ENCODE results near the gene ATL1.

ATL1 gene

GRCh38 chr14:50667684-50667995, 107.7 kb downstream of the ATL1 start:
- Histone ChIP-seq H2BK15ac (ENCODE audit: low read length) (no peak overlapping the region), H2AFZ (ENCODE audit: low read length) (peak overlapping the region; percentile 93), H2BK12ac (ENCODE audit: low read length) (no peak overlapping the region), H4K8ac (ENCODE audit: low read depth, low read length) (peak overlapping the region; percentile 17), H3K4me3 (ENCODE audit: low read length in 2 of 2) (peak overlapping the region; percentile 59 to 89), H4K91ac (ENCODE audit: low read depth, low read length, poor library complexity) (no peak overlapping the region), H3K79me1 (ENCODE audit: low read depth, low read length) (no peaks in the 10 kb centered on the region), H3K27ac (replicated peaks; ENCODE audit: low read length) (peak overlapping the region; percentile 92), H3K4ac (ENCODE audit: low read length) (no peak overlapping the region), H2AK5ac (ENCODE audit: low read depth, low read length) (no peak overlapping the region), H3K9me3 (replicated peaks in 1 of 2; ENCODE audit: control insufficient read depth in 2 of 2, insufficient read depth in 1 of 2, low read depth in 1 of 2, low read length in 2 of 2) (no peaks in the 10 kb centered on the region), H2BK5ac (ENCODE audit: low read length) (peak overlapping the region; percentile 68), H3K4me1 (ENCODE audit: control insufficient read depth in 2 of 2, insufficient read depth in 1 of 2, low read depth in 1 of 2, low read length in 2 of 2) (peaks cover 7 to 15% of the 10 kb centered on the region in 2 donors), H3K18ac (ENCODE audit: low read length) (peak overlapping the region; percentile 98), H3K27me3 (ENCODE audit: control insufficient read depth in 3 of 3, insufficient read depth in 3 of 3, low read depth in 1 of 3, low read length in 3 of 3) (no peaks in the 10 kb centered on the region), H3K9ac (ENCODE audit: low read depth, low read length, poor library complexity) (peak overlapping the region; percentile 94), H2BK120ac (ENCODE audit: low read depth, low read length) (no peak overlapping the region), H3K14ac (ENCODE audit: low read length) (no peak overlapping the region), H3K4me2 (ENCODE audit: insufficient read depth, low read length, poor library complexity, severe bottlenecking) (peak overlapping the region; percentile 74), H3K23ac (ENCODE audit: low read depth, low read length, poor library complexity) (peak overlapping the region; percentile 95), H3K36me3 (replicated peaks in 1 of 2; ENCODE audit: control insufficient read depth in 2 of 2, insufficient read depth in 2 of 2, low read length in 2 of 2) (peaks cover 2 to 19% of the 10 kb centered on the region in 2 donors)
- WGBS, 2 donors (ENCODE audit: extremely low coverage in 2 of 2, insufficient read length in 2 of 2, insufficient replicate concordance in 1 of 2), result no CpG with 5 or more reads among the region's 25 CpGs
- DNase-seq (ENCODE audit: low spot score), result peak; percentile 18

GRCh38 chr14:50667996-50668825, 108.3 kb downstream of the ATL1 start, which contains the start of gene SAV1:
Gene SAV1 (minus strand): TSS chr14:50668306. CDS start chr14:50667967, 339 bp downstream.
- Histone ChIP-seq H4K91ac (ENCODE audit: low read depth, low read length, poor library complexity) (no peak within 1 kb of the TSS), H3K4me3 (ENCODE audit: low read length in 2 of 2) (peak within 1 kb of the TSS; percentile 59 to 89), H3K27ac (replicated peaks; ENCODE audit: low read length) (peak within 1 kb of the TSS; percentile 92), H2BK120ac (ENCODE audit: low read depth, low read length) (no peak within 1 kb of the TSS), H3K14ac (ENCODE audit: low read length) (peak within 1 kb of the TSS; percentile 71), H3K4me2 (ENCODE audit: insufficient read depth, low read length, poor library complexity, severe bottlenecking) (peak within 1 kb of the TSS; percentile 74), H2BK5ac (ENCODE audit: low read length) (peak within 1 kb of the TSS; percentile 68), H3K79me1 (ENCODE audit: low read depth, low read length) (no peaks in the 10 kb centered on the region), H3K9me3 (replicated peaks in 1 of 2; ENCODE audit: control insufficient read depth in 2 of 2, insufficient read depth in 1 of 2, low read depth in 1 of 2, low read length in 2 of 2) (no peaks in the 10 kb centered on the region), H3K9ac (ENCODE audit: low read depth, low read length, poor library complexity) (peak within 1 kb of the TSS; percentile 94), H3K36me3 (replicated peaks in 1 of 2; ENCODE audit: control insufficient read depth in 2 of 2, insufficient read depth in 2 of 2, low read length in 2 of 2) (peaks cover 2 to 15% of the 10 kb centered on the region in 2 donors), H2AK5ac (ENCODE audit: low read depth, low read length) (no peak within 1 kb of the TSS), H2AFZ (ENCODE audit: low read length) (peak within 1 kb of the TSS; percentile 93), H3K4me1 (ENCODE audit: control insufficient read depth in 2 of 2, insufficient read depth in 1 of 2, low read depth in 1 of 2, low read length in 2 of 2) (peaks cover 7 to 15% of the 10 kb centered on the region in 2 donors), H3K23ac (ENCODE audit: low read depth, low read length, poor library complexity) (peak within 1 kb of the TSS; percentile 95), H3K27me3 (ENCODE audit: control insufficient read depth in 3 of 3, insufficient read depth in 3 of 3, low read depth in 1 of 3, low read length in 3 of 3) (no peaks in the 10 kb centered on the region), H2BK12ac (ENCODE audit: low read length) (peak within 1 kb of the TSS; percentile 97), H2BK15ac (ENCODE audit: low read length) (no peak within 1 kb of the TSS), H4K8ac (ENCODE audit: low read depth, low read length) (peak within 1 kb of the TSS; percentile 17), H3K4ac (ENCODE audit: low read length) (no peak within 1 kb of the TSS), H3K18ac (ENCODE audit: low read length) (peak within 1 kb of the TSS; percentile 100)
- peak; percentile 89 for DNase-seq (ENCODE audit: low spot score)
- no CpG with 5 or more reads among the region's 92 CpGs for WGBS, 2 donors (ENCODE audit: extremely low coverage in 2 of 2, insufficient read length in 2 of 2, insufficient replicate concordance in 1 of 2)

- no peak overlapping the region for H4K91ac ChIP-seq (ENCODE audit: low read depth, low read length, poor library complexity)
- no peak overlapping the region for H4K8ac ChIP-seq (ENCODE audit: low read depth, low read length)
- no peak overlapping the region for H3K9ac ChIP-seq (ENCODE audit: low read depth, low read length, poor library complexity)
- H2AFZ ChIP-seq (ENCODE audit: low read length), result peak overlapping the region; percentile 93
- no peak overlapping the region for H3K4ac ChIP-seq (ENCODE audit: low read length)
- peak overlapping the region; percentile 92 for H3K27ac ChIP-seq (replicated peaks; ENCODE audit: low read length)
- peaks cover 2 to 11% of the 10 kb centered on the region in 2 donors for H3K36me3 ChIP-seq (replicated peaks in 1 of 2; ENCODE audit: control insufficient read depth in 2 of 2, insufficient read depth in 2 of 2, low read length in 2 of 2)
- H3K23ac ChIP-seq (ENCODE audit: low read depth, low read length, poor library complexity), result no peak overlapping the region
- H3K27me3 ChIP-seq (ENCODE audit: control insufficient read depth in 3 of 3, insufficient read depth in 3 of 3, low read depth in 1 of 3, low read length in 3 of 3), result no peaks in the 10 kb centered on the region
- H3K14ac ChIP-seq (ENCODE audit: low read length), result no peak overlapping the region
- H3K4me3 ChIP-seq (ENCODE audit: low read length in 2 of 2), result peak overlapping the region; percentile 59 to 89
- no peak overlapping the region for H2AK5ac ChIP-seq (ENCODE audit: low read depth, low read length)
- no peak overlapping the region for H2BK12ac ChIP-seq (ENCODE audit: low read length)
- H3K18ac ChIP-seq (ENCODE audit: low read length), result no peak overlapping the region
- WGBS, 2 donors (ENCODE audit: extremely low coverage in 2 of 2, insufficient read length in 2 of 2, insufficient replicate concordance in 1 of 2), result no CpG with 5 or more reads among the region's 6 CpGs
- H2BK5ac ChIP-seq (ENCODE audit: low read length), result no peak overlapping the region
- H3K79me1 ChIP-seq (ENCODE audit: low read depth, low read length), result no peaks in the 10 kb centered on the region
- DNase-seq (ENCODE audit: low spot score), result no peak
- H3K9me3 ChIP-seq (replicated peaks in 1 of 2; ENCODE audit: control insufficient read depth in 2 of 2, insufficient read depth in 1 of 2, low read depth in 1 of 2, low read length in 2 of 2), result no peaks in the 10 kb centered on the region
- H2BK15ac ChIP-seq (ENCODE audit: low read length), result no peak overlapping the region
- H2BK120ac ChIP-seq (ENCODE audit: low read depth, low read length), result no peak overlapping the region
- peaks cover 7 to 15% of the 10 kb centered on the region in 2 donors for H3K4me1 ChIP-seq (ENCODE audit: control insufficient read depth in 2 of 2, insufficient read depth in 1 of 2, low read depth in 1 of 2, low read length in 2 of 2)
- H3K4me2 ChIP-seq (ENCODE audit: insufficient read depth, low read length, poor library complexity, severe bottlenecking), result peak overlapping the region; percentile 74
Measured at GRCh38 chr14:50668826-50669143, 108.8 kb downstream of the ATL1 start.

GRCh38 chr14:50669441-50669986, 109.6 kb downstream of the ATL1 start:
- no peak overlapping the region for H2BK12ac ChIP-seq (ENCODE audit: low read length)
- no peak overlapping the region for H2BK5ac ChIP-seq (ENCODE audit: low read length)
- no peak overlapping the region for H2BK15ac ChIP-seq (ENCODE audit: low read length)
- no peaks in the 10 kb centered on the region for H3K9me3 ChIP-seq (replicated peaks in 1 of 2; ENCODE audit: control insufficient read depth in 2 of 2, insufficient read depth in 1 of 2, low read depth in 1 of 2, low read length in 2 of 2)
- no peak overlapping the region for H3K18ac ChIP-seq (ENCODE audit: low read length)
- no peak overlapping the region for H4K91ac ChIP-seq (ENCODE audit: low read depth, low read length, poor library complexity)
- no peak overlapping the region for H3K9ac ChIP-seq (ENCODE audit: low read depth, low read length, poor library complexity)
- no peak overlapping the region for H3K4me3 ChIP-seq (ENCODE audit: low read length in 2 of 2)
- DNase-seq (ENCODE audit: low spot score), result peak; percentile 27
- no CpG with 5 or more reads among the region's 4 CpGs for WGBS, 2 donors (ENCODE audit: extremely low coverage in 2 of 2, insufficient read length in 2 of 2, insufficient replicate concordance in 1 of 2)
- no peak overlapping the region for H2AK5ac ChIP-seq (ENCODE audit: low read depth, low read length)
- H2AFZ ChIP-seq (ENCODE audit: low read length), result peak overlapping the region; percentile 93
- no peaks in the 10 kb centered on the region for H3K79me1 ChIP-seq (ENCODE audit: low read depth, low read length)
- H2BK120ac ChIP-seq (ENCODE audit: low read depth, low read length), result no peak overlapping the region
- no peak overlapping the region for H4K8ac ChIP-seq (ENCODE audit: low read depth, low read length)
- peaks cover 7 to 15% of the 10 kb centered on the region in 2 donors for H3K4me1 ChIP-seq (ENCODE audit: control insufficient read depth in 2 of 2, insufficient read depth in 1 of 2, low read depth in 1 of 2, low read length in 2 of 2)
- H3K27ac ChIP-seq (replicated peaks; ENCODE audit: low read length), result no peak overlapping the region
- no peak overlapping the region for H3K14ac ChIP-seq (ENCODE audit: low read length)
- H3K36me3 ChIP-seq (replicated peaks in 1 of 2; ENCODE audit: control insufficient read depth in 2 of 2, insufficient read depth in 2 of 2, low read length in 2 of 2), result peaks cover 2 to 4% of the 10 kb centered on the region in 2 donors
- no peak overlapping the region for H3K4me2 ChIP-seq (ENCODE audit: insufficient read depth, low read length, poor library complexity, severe bottlenecking)
- H3K4ac ChIP-seq (ENCODE audit: low read length), result no peak overlapping the region
- no peak overlapping the region for H3K23ac ChIP-seq (ENCODE audit: low read depth, low read length, poor library complexity)
- no peaks in the 10 kb centered on the region for H3K27me3 ChIP-seq (ENCODE audit: control insufficient read depth in 3 of 3, insufficient read depth in 3 of 3, low read depth in 1 of 3, low read length in 3 of 3)

All from neuronal stem cell (in vitro differentiated cells).